ENCODE measurements around the gene GRAMD1B. TPM values are rescaled to one million over a fixed set of nuclear protein-coding genes. Genes with fewer than 3 reads are reported as not detected.
"Not testable (repeated sequence)": the region's sequence is repeated elsewhere in the genome, so short reads cannot be mapped to it uniquely, and the experiment has no call there.

GRAMD1B gene
- polyA plus RNA-seq, 12 donors: 5.4 to 19.4 (median 9.0) TPM; not detected in 1

GRCh38 chr11:123567466-123567865 is 137.4 kb downstream of the GRAMD1B start:
- no peak for DNase-seq

GRCh38 chr11:123568367-123568870 is 138.3 kb downstream of the GRAMD1B start:
- no peak for DNase-seq

- DNase-seq: no peak
These were observed 139.3 kb downstream of the GRAMD1B start for GRCh38 chr11:123569393-123569792.

GRCh38 chr11:123570939-123571580 is 141.0 kb downstream of the GRAMD1B start:
- no peak for DNase-seq

GRCh38 chr11:123572791-123573190 is 142.7 kb downstream of the GRAMD1B start:
- not testable (repeated sequence) for DNase-seq

GRCh38 chr11:123573286-123573685 is 143.2 kb downstream of the GRAMD1B start:
- no peak for DNase-seq

- DNase-seq: no peak
These were observed 145.4 kb downstream of the GRAMD1B start for GRCh38 chr11:123575441-123575840.

GRCh38 chr11:123576082-123576481 is 146.0 kb downstream of the GRAMD1B start:
- no peak for DNase-seq

- no peak for DNase-seq
These were observed 146.4 kb downstream of the GRAMD1B start for GRCh38 chr11:123576501-123576900.

GRCh38 chr11:123577081-123577598 is 147.1 kb downstream of the GRAMD1B start:
- peak; percentile 37 for DNase-seq

- no peak for DNase-seq
These were observed 148.9 kb downstream of the GRAMD1B start for GRCh38 chr11:123578778-123579481.

- no peak for DNase-seq
These were observed 149.4 kb downstream of the GRAMD1B start for GRCh38 chr11:123579482-123579812.

GRCh38 chr11:123580137-123580536 is 150.1 kb downstream of the GRAMD1B start:
- no peak for DNase-seq

- peak; percentile 29 for DNase-seq
These were observed 150.6 kb downstream of the GRAMD1B start for GRCh38 chr11:123580557-123581275.

- DNase-seq: no peak
These were observed 151.8 kb downstream of the GRAMD1B start for GRCh38 chr11:123581651-123582399.

- DNase-seq: no peak
These were observed 153.0 kb downstream of the GRAMD1B start for GRCh38 chr11:123582992-123583504.

- DNase-seq: no peak
These were observed 154.1 kb downstream of the GRAMD1B start for GRCh38 chr11:123584186-123584585.

- no peak for DNase-seq
These were observed 154.7 kb downstream of the GRAMD1B start for GRCh38 chr11:123584737-123585136.

- DNase-seq: no peak
These were observed 155.1 kb downstream of the GRAMD1B start for GRCh38 chr11:123585206-123585605.

- DNase-seq: no peak
These were observed 155.6 kb downstream of the GRAMD1B start for GRCh38 chr11:123585706-123586105.

- no peak for DNase-seq
These were observed 156.5 kb downstream of the GRAMD1B start for GRCh38 chr11:123586568-123586967.

- DNase-seq: no peak
These were observed 157.0 kb downstream of the GRAMD1B start for GRCh38 chr11:123587044-123587443.

Measured in muscle of arm (tissue), 12 donors.